Fibroblast of lung (primary cell): ENCODE measurements around the gene MAP3K2.

Experiments
- EZH2 ChIP-seq: IDR thresholded peaks from 2 replicates; pipeline ENCODE4 v1.5.1; 2012; ENCODE audit warnings: low read length, control low read depth, mild to moderate bottlenecking; ENCODE audit errors: missing control alignments
- TF ChIP-seq, protein P1 (sequence below), 2 donors: IDR thresholded peaks in 1 of 2; conservative IDR thresholded peaks in 1 of 2; 1 replicate in 1 of 2; 2 replicates in 1 of 2; pipeline ENCODE4 v1.5.1; 2011 to 2012; ENCODE audit warnings: low read length in 2 of 2, control low read depth in 1 of 2, inconsistent platforms in 1 of 2, low read depth in 1 of 2, mild to moderate bottlenecking in 1 of 2

DNA sequence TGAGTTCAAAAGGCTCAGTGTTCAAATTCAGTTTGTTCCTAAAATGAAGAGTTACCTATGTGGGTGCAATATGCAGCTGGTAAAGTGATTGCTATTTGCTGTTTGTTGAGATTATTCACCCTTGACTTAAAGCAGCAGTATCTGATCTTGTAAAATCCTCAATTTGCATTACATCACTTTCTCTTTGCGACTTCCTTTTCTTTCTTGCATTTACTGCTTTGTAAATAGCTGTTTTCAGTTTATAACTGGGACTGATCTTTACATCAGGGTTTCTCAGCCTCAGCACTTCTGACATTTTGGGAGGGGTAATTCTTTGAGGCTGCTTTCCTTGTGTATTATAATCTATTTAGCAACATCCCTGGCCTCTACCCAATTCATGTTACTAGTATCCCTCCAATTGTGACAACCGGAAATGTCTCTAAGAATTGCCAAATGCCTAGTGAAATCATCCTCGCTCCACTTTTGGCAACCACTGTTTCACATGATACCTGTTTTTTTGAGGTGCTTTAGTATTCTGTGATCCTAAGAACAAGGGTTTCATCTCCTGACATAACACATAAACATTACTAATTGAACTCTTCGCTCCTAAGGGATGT lies 81.7 kb downstream of the MAP3K2 start:
- TF ChIP-seq, protein P1, sequence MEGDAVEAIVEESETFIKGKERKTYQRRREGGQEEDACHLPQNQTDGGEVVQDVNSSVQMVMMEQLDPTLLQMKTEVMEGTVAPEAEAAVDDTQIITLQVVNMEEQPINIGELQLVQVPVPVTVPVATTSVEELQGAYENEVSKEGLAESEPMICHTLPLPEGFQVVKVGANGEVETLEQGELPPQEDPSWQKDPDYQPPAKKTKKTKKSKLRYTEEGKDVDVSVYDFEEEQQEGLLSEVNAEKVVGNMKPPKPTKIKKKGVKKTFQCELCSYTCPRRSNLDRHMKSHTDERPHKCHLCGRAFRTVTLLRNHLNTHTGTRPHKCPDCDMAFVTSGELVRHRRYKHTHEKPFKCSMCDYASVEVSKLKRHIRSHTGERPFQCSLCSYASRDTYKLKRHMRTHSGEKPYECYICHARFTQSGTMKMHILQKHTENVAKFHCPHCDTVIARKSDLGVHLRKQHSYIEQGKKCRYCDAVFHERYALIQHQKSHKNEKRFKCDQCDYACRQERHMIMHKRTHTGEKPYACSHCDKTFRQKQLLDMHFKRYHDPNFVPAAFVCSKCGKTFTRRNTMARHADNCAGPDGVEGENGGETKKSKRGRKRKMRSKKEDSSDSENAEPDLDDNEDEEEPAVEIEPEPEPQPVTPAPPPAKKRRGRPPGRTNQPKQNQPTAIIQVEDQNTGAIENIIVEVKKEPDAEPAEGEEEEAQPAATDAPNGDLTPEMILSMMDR (conservative IDR thresholded peaks at IDR 0.05 in 1 of 2, IDR thresholded peaks at IDR 0.05 in 1 of 2; ENCODE audit: low read depth in 1 of 2, low read length in 2 of 2) = no peak
- no peak for TF ChIP-seq EZH2
